PC-9 (cell line): ENCODE data around the gene TLCD3B. TPM values are rescaled to one million over a fixed set of nuclear protein-coding genes. Genes with fewer than 3 reads are reported as not detected.
A peak's percentile ranks its signal among the peaks of the same experiment; 100 is the strongest.

Source experiments
- BruUV-seq: library from RNA; stranded (reverse); fragments of 400-500 nt; replicated peaks from 2 replicates; lab custom pipeline; 2021; lab: Mats Ljungman, UMichigan
- CTCF ChIA-PET: fragments of 300-600 bp; sonication (Branson Sonifier 250); formaldehyde crosslinking; loops from one replicate; lab custom pipeline; 2022; ENCODE audit warnings: antibody characterized with exemption; lab: Charles Lee
- POLR2A ChIA-PET: fragments of 300-600 bp; sonication (Branson Sonifier 250); formaldehyde crosslinking; loops from one replicate; lab custom pipeline; 2022; ENCODE audit warnings: antibody characterized with exemption; ENCODE audit not compliant: unreplicated experiment; lab: Charles Lee
- DNase-seq, 2 experiments: peaks; one replicate each; pipeline versions ENCODE4 v3.0.0 to v3.0.0-alpha.2; 2015 to 2022; ENCODE audit warnings: mixed read lengths in 1 of 2
- H2AFZ ChIP-seq: fragments of 200-600 bp; sonication (generic); 2 replicates; pipeline ENCODE4 v1.8.1; 2017; ENCODE audit warnings: antibody characterized with exemption
- H3F3A ChIP-seq: fragments of 200-600 bp; sonication (generic); 2 replicates; pipeline ENCODE4 v1.8.1; 2017; ENCODE audit warnings: antibody characterized with exemption, mild to moderate bottlenecking, low read depth; ENCODE audit not compliant: insufficient read depth
- H3K27ac ChIP-seq: fragments of 200-600 bp; sonication (generic); 2 replicates; pipeline ENCODE4 v1.6.1; 2016; ENCODE audit warnings: mixed run types
- H3K27me3 ChIP-seq: fragments of 200-600 bp; sonication (generic); 2 replicates; pipeline ENCODE4 v1.6.1; 2016; ENCODE audit warnings: low read depth, mixed run types; ENCODE audit not compliant: insufficient read depth
- H3K36me3 ChIP-seq: fragments of 200-600 bp; sonication (generic); 2 replicates; pipeline ENCODE4 v1.6.1; 2016; ENCODE audit warnings: low read depth, mixed run types
- H3K4me1 ChIP-seq: fragments of 200-600 bp; sonication (generic); replicated peaks from 2 replicates; pipeline ENCODE4 v1.6.1; 2016; ENCODE audit warnings: mixed run types; ENCODE audit not compliant: insufficient read depth
- H3K4me2 ChIP-seq: fragments of 200-600 bp; sonication (generic); 2 replicates; pipeline ENCODE4 v1.6.1; 2017; ENCODE audit warnings: mixed run types
- H3K4me3 ChIP-seq: fragments of 200-600 bp; sonication (generic); 2 replicates; pipeline ENCODE4 v1.6.1; 2016; ENCODE audit warnings: mixed run types
- H3K79me2 ChIP-seq: fragments of 200-600 bp; sonication (generic); 2 replicates; pipeline ENCODE4 v1.6.1; 2017; ENCODE audit warnings: low read depth, mixed run types
- H3K9me2 ChIP-seq: fragments of 200-600 bp; sonication (generic); 2 replicates; pipeline ENCODE4 v1.8.1; 2017; ENCODE audit warnings: mild to moderate bottlenecking; ENCODE audit not compliant: insufficient read depth
- H3K9me3 ChIP-seq: fragments of 200-600 bp; sonication (generic); 2 replicates; pipeline ENCODE4 v1.8.1; 2016; ENCODE audit warnings: low read depth; ENCODE audit not compliant: insufficient read depth
- H4K20me1 ChIP-seq: fragments of 200-600 bp; sonication (generic); 2 replicates; pipeline ENCODE4 v1.8.1; 2017; ENCODE audit not compliant: insufficient read depth
- CTCF ChIP-seq: fragments of 200-600 bp; sonication (generic); conservative IDR thresholded peaks from 2 replicates; pipeline ENCODE4 v1.6.1; 2017; ENCODE audit warnings: mixed run types, antibody characterized with exemption, mild to moderate bottlenecking, moderate library complexity
- EZH2 ChIP-seq: fragments of 200-600 bp; sonication (generic); IDR thresholded peaks from 2 replicates; pipeline ENCODE4 v1.8.0; 2017; ENCODE audit warnings: antibody characterized with exemption, low read depth
- intact Hi-C: fragments of 100-400 bp; cut with micrococcal nuclease; formaldehyde crosslinking; loops from one replicate; pipeline ENCODE4 v1.10.0; 2022; ENCODE audit not compliant: unreplicated experiment
- total RNA-seq: library from RNA; stranded (reverse); gene quantifications from 2 replicates; pipeline ENCODE4 v1.2.3, GENCODE V29; 2021

TLCD3B gene
- total RNA-seq, 1 experiment from 2014 or later = 5.8 TPM

- H3K27ac ChIP-seq = no peak overlapping the region
- no peaks in the 10 kb centered on the region for H3K9me3 ChIP-seq
- peaks cover 6% of the 10 kb centered on the region for H3K79me2 ChIP-seq
- no peaks in the 10 kb centered on the region for H3K9me2 ChIP-seq
- peaks cover 46% of the 10 kb centered on the region for H3F3A ChIP-seq
- H3K27me3 ChIP-seq = no peaks in the 10 kb centered on the region
- POLR2A ChIA-PET = interaction anchor here (0.5 to 0.7 kb wide), 4 partner anchors 16 to 95 kb away, joined by 3 to 32 read pairs (median 18); no protein-coding TSS in a partner anchor
- H3K4me3 ChIP-seq = no peak overlapping the region
- peak in 1 of 2 experiments; percentile 34 for DNase-seq
- H2AFZ ChIP-seq = no peak overlapping the region
- CTCF ChIA-PET = interaction anchor here (1.1 kb wide), 1 partner anchor 12 kb away, joined by 3 read pairs; no protein-coding TSS in a partner anchor
- H3K4me1 ChIP-seq = peaks cover 20% of the 10 kb centered on the region
- TF ChIP-seq EZH2 (no peak), CTCF (no peak)
- BruUV-seq = no TSS peak
- no peaks in the 10 kb centered on the region for H4K20me1 ChIP-seq
- H3K4me2 ChIP-seq = no peak overlapping the region
- H3K36me3 ChIP-seq = no peaks in the 10 kb centered on the region
- intact Hi-C loops = loop anchor here (5.0 kb wide), 1 partner anchor 356 kb away; the partner anchor contains the start of gene ZNF771
Observed at GRCh38 chr16:30051518-30051917, 20.4 kb upstream of the TLCD3B start.

GRCh38 chr16:30049871-30050270 is 18.8 kb upstream of the TLCD3B start:
- Histone ChIP-seq H3K9me2 (no peaks in the 10 kb centered on the region), H3K4me1 (peaks cover 11% of the 10 kb centered on the region), H3K4me2 (no peak overlapping the region), H2AFZ (no peak overlapping the region), H3K27me3 (no peaks in the 10 kb centered on the region), H3K36me3 (no peaks in the 10 kb centered on the region), H3K79me2 (peaks cover 6% of the 10 kb centered on the region), H3K9me3 (no peaks in the 10 kb centered on the region), H4K20me1 (no peaks in the 10 kb centered on the region), H3K27ac (no peak overlapping the region), H3F3A (peaks cover 34% of the 10 kb centered on the region), H3K4me3 (no peak overlapping the region)
- CTCF ChIA-PET = no interaction called here
- TF ChIP-seq CTCF (no peak), EZH2 (no peak)
- POLR2A ChIA-PET = interaction anchor here (0.8 kb wide), 1 partner anchor 10 kb away, joined by 7 read pairs; no protein-coding TSS in a partner anchor
- BruUV-seq = no TSS peak
- intact Hi-C loops = loop anchor here (5.0 kb wide), 1 partner anchor 357 kb away; the partner anchor contains the start of gene ZNF771
- no peak for DNase-seq

- no peaks in the 10 kb centered on the region for H3K27me3 ChIP-seq
Observed at GRCh38 chr16:30046588-30046987, 15.5 kb upstream of the TLCD3B start.

More at GRCh38 chr16:30046588-30046987, 15.5 kb upstream of the TLCD3B start:
- 0 out of 2 replicates have a peak, but pooled peaks cover 3% of the 10 kb centered on the region for H3K4me1 ChIP-seq
- ChIA-PET POLR2A (interaction anchor here (0.6 kb wide), 2 partner anchors 157 to 587 kb away, joined by 3 read pairs; no protein-coding TSS in a partner anchor), CTCF (no interaction called here)
- no peaks in the 10 kb centered on the region for H3K79me2 ChIP-seq
- no peak overlapping the region for H3K4me3 ChIP-seq
- no peak for DNase-seq
- no peaks in the 10 kb centered on the region for H3K9me2 ChIP-seq
- H4K20me1 ChIP-seq = no peaks in the 10 kb centered on the region
- TF ChIP-seq CTCF = no peak
- no peak for TF ChIP-seq EZH2
- H3K36me3 ChIP-seq = no peaks in the 10 kb centered on the region
- no peak overlapping the region for H2AFZ ChIP-seq
- intact Hi-C loops = no loop called here
- no TSS peak for BruUV-seq
- H3F3A ChIP-seq = peaks cover 16% of the 10 kb centered on the region
- H3K9me3 ChIP-seq = no peaks in the 10 kb centered on the region
- no peak overlapping the region for H3K4me2 ChIP-seq
- H3K27ac ChIP-seq = no peak overlapping the region
